Brain microvascular endothelial cell (primary cell): ENCODE measurements around the gene PLEKHA8.
"Not testable (repeated sequence)": the region's sequence is repeated elsewhere in the genome, so short reads cannot be mapped to it uniquely, and the experiment has no call there.

Source experiments
- DNase-seq: peaks from one replicate; pipeline ENCODE4 v3.0.0-alpha.2; 2020
- H3K27ac ChIP-seq: fragments of 250-450 bp; sonication (Bioruptor Pico); 2 replicates; pipeline ENCODE4 v1.5.1; 2020; ENCODE audit warnings: mild to moderate bottlenecking, moderate library complexity
- H3K27me3 ChIP-seq: fragments of 250-450 bp; sonication (Bioruptor Pico); replicated peaks from 2 replicates; pipeline ENCODE4 v1.5.1; 2020; ENCODE audit warnings: mild to moderate bottlenecking
- H3K36me3 ChIP-seq: fragments of 250-450 bp; sonication (Bioruptor Pico); replicated peaks from 2 replicates; pipeline ENCODE4 v1.5.1; 2020; ENCODE audit warnings: mild to moderate bottlenecking
- H3K4me3 ChIP-seq: 2 replicates; pipeline ENCODE4 v1.5.1; 2011; ENCODE audit warnings: low read depth, mild to moderate bottlenecking, control low read depth, low read length, moderate library complexity
- in situ Hi-C: cut with HindIII; loops from 2 replicates; pipeline ENCODE4 v1.10.0; 2017; ENCODE audit warnings: low sequenced_read_pairs, low pct_ligation_motif_present
- TF ChIP-seq, protein P1 (sequence below): IDR thresholded peaks from 2 replicates; pipeline ENCODE4 v1.5.1; 2011; ENCODE audit warnings: low read depth, mild to moderate bottlenecking, moderate library complexity, low read length, control low read depth, inconsistent platforms; ENCODE audit errors: missing control alignments

Gene PLEKHA8

DNA sequence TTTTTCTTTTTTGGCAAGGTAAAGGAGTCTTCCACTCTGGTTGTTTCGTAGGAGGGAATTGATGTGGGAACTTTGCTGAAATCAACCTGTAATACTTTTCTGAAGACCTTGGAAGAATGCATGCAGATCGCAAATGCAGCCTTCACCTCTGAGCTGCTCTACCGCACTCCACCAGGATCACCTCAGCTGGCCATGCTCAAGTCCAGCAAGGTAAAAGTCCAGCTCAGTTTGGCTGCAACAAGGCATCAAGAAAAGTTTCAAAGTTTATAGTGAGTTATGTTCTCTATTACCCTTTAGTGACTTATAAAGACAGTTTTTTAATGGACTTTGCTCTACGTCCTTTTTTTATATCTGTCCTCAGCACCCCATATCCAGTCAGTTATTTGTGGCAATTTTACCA, 21.0 kb downstream of the PLEKHA8 start:
- no peaks in the 10 kb centered on the region for H3K27me3 ChIP-seq
- in situ Hi-C loops, result no loop called here
- peaks cover 6% of the 10 kb centered on the region for H3K36me3 ChIP-seq
- DNase-seq, result no peak
- H3K27ac ChIP-seq, result no peak overlapping the region
- TF ChIP-seq, protein P1, sequence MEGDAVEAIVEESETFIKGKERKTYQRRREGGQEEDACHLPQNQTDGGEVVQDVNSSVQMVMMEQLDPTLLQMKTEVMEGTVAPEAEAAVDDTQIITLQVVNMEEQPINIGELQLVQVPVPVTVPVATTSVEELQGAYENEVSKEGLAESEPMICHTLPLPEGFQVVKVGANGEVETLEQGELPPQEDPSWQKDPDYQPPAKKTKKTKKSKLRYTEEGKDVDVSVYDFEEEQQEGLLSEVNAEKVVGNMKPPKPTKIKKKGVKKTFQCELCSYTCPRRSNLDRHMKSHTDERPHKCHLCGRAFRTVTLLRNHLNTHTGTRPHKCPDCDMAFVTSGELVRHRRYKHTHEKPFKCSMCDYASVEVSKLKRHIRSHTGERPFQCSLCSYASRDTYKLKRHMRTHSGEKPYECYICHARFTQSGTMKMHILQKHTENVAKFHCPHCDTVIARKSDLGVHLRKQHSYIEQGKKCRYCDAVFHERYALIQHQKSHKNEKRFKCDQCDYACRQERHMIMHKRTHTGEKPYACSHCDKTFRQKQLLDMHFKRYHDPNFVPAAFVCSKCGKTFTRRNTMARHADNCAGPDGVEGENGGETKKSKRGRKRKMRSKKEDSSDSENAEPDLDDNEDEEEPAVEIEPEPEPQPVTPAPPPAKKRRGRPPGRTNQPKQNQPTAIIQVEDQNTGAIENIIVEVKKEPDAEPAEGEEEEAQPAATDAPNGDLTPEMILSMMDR, result no peak
- H3K4me3 ChIP-seq, result no peak overlapping the region

DNA sequence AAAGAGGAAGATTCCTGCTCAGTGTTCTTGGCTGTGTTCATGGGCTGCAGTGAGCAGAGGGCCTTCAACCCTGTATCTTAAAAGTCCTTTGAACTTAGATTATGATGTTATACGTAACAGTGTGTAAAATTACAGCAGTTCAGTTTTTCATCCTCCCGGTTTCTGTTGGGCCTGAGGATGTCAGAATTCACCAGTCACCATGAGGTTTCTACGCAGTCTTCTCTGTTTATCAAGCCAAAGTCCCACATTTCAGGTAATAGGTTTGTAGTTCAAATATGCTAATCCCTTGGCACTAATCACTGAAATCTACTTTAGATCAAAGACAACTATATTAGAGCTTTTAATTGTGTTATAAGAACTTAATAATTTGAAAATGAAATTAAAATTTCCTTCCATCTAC, 24.9 kb downstream of the PLEKHA8 start:
- Histone ChIP-seq H3K4me3 (no peak overlapping the region), H3K27me3 (no peaks in the 10 kb centered on the region), H3K27ac (no peak overlapping the region), H3K36me3 (peaks cover 7% of the 10 kb centered on the region)
- no peak for DNase-seq
- in situ Hi-C loops, result no loop called here
- TF ChIP-seq, protein P1, result no peak

DNA sequence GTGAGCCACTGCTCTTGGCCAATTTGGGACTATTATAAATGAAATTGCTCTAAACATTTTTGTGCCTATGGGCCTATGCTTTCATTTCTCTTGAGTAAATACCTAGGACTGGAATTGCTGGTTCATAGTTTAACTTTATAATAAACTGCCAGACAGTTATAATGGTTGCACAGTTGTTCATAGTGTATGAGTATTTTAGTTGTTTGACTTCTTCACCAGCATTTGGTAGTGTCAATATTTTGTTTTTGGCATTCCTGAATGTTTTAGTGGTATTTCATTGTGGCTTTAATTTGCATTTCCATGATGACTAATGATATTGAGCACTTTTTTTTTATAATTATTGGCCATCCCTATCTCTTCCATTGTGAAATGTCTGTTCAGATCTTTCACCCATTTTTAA, 29.5 kb downstream of the PLEKHA8 start:
- TF ChIP-seq, protein P1, result no peak
- H3K4me3 ChIP-seq, result no peak overlapping the region
- H3K27me3 ChIP-seq, result no peaks in the 10 kb centered on the region
- DNase-seq, result no peak
- peaks cover 10% of the 10 kb centered on the region for H3K36me3 ChIP-seq
- in situ Hi-C loops, result no loop called here
- H3K27ac ChIP-seq, result no peak overlapping the region

DNA sequence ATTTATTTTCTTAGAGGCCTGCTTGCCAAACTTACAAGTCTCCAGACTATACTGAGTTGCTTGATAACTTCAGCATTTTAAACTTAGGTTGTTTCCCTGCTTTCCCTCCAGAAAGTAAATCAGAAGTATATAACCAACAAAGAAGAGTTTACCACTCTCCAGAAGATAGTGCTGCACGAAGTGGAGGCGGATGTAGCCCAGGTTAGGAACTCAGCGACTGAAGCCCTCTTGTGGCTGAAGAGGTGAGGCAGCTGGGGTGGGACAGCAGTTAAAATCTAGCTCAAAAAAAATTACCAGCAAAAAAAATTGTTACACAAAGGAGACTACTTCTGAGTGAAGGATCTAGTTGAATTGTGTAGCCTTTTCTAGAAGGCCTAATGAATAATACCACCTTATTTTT, 33.6 kb downstream of the PLEKHA8 start:
- TF ChIP-seq, protein P1, result peak; percentile 74
- H3K4me3 ChIP-seq, DNase-seq, H3K27ac ChIP-seq, in situ Hi-C loops, H3K27me3 ChIP-seq, H3K36me3 ChIP-seq: not testable (repeated sequence)

DNA sequence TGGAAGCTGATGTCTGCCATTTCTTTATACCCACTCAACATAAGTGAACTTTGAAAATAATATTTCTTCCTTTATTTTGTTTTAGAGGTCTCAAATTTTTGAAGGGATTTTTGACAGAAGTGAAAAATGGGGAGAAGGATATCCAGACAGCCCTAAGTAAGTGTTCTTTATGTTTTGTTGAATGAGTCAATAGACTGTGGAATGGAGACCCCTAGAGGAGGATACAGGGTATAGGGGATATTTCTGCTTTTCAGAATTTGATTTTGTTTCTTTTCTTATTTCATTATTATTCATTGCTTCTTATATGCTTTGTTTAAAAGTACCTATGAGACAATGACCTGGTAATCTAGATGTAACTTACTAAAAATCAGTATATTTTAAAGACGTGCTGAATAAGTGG, 34.4 kb downstream of the PLEKHA8 start:
- Histone ChIP-seq H3K27me3 (no peaks in the 10 kb centered on the region), H3K36me3 (peaks cover 6% of the 10 kb centered on the region), H3K27ac (no peak overlapping the region), H3K4me3 (no peak overlapping the region)
- no peak for DNase-seq
- TF ChIP-seq, protein P1, result peak; percentile 53
- in situ Hi-C loops, result no loop called here

DNA sequence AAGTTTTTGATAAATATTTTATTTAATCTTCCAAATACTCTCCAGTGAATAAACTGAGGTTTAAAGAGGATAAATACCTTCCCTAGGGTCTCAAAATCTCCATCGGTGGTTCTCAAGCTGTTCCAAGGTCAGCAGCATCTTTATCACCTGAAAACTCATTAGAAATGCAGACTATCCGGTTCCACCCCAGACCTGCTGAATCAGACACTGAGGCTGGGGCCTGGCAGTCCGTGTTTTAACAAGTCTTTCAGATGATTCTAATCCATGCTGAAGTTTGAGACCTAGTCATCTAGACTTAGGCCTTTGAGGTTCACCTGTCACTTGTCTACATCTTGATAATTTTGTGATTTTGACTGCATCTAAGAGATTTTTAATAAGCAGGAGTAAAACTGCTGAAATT, 37.5 kb downstream of the PLEKHA8 start:
- TF ChIP-seq, protein P1, result no peak
- no peak for DNase-seq
- Histone ChIP-seq H3K36me3 (peaks cover 6% of the 10 kb centered on the region), H3K27me3 (no peaks in the 10 kb centered on the region), H3K4me3 (no peak overlapping the region), H3K27ac (no peak overlapping the region)
- in situ Hi-C loops, result no loop called here
